Heart left ventricle (tissue), 13 donors: ENCODE data around the gene KRT15.

Source experiments
- POLR2A ChIP-seq, 2 donors: fragments of 450-650 bp; IDR thresholded peaks; one replicate each; pipeline ENCODE4 v1.6.1; 2017; ENCODE audit warnings: antibody characterized with exemption in 2 of 2, mild to moderate bottlenecking in 2 of 2, moderate library complexity in 2 of 2
- TF ChIP-seq, protein P1 (sequence below), 12 donors: fragments of 200-600 bp; sonication (generic) in 4 of 12; IDR thresholded peaks; one replicate each; pipeline versions ENCODE4 v1.5.0 to v1.8.0; 2018 to 2022; ENCODE audit warnings: antibody characterized with exemption in 12 of 12, mild to moderate bottlenecking in 5 of 12
- donor health status: ischemic (EF 13 %, LVEDD 7.1; RV severe dilation, severe dysfunction).
- donor health status: DM: no; HTN: yes; CAD: no.
- donor health status: DM: no; HTN: no; CAD: no.
- donor health status: ischemic (EF 25% LVEDD 6.9; RV normal size, moderate dysfunction).
- donor health status: ischemic (EF 25% LVEDD 5.7; RV mildly dilated, moderate dysfunction).
- donor health status: ischemic (EF 35%, LVEDD 5.7; RV mildly dilated, moderate dysfunction).
- donor health status: nonischemic (EF 11% LVEDD 7.7; RV severe dilation, severe dysfunction).
- donor health status: DM: yes; HTN: yes; CAD: no.
- donor health status: PGD.
- donor health status: ischemic (EF 29% LVEDD 5.4; RV normal size, mild dysfunction).
- donor health status: nonischemic (EF 23%, LVEDD 6.1; RV moderate dilation, normal function).

- TF ChIP-seq POLR2A (IDR thresholded peaks at IDR 0.05): no peak
- TF ChIP-seq, protein P1, sequence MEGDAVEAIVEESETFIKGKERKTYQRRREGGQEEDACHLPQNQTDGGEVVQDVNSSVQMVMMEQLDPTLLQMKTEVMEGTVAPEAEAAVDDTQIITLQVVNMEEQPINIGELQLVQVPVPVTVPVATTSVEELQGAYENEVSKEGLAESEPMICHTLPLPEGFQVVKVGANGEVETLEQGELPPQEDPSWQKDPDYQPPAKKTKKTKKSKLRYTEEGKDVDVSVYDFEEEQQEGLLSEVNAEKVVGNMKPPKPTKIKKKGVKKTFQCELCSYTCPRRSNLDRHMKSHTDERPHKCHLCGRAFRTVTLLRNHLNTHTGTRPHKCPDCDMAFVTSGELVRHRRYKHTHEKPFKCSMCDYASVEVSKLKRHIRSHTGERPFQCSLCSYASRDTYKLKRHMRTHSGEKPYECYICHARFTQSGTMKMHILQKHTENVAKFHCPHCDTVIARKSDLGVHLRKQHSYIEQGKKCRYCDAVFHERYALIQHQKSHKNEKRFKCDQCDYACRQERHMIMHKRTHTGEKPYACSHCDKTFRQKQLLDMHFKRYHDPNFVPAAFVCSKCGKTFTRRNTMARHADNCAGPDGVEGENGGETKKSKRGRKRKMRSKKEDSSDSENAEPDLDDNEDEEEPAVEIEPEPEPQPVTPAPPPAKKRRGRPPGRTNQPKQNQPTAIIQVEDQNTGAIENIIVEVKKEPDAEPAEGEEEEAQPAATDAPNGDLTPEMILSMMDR (IDR thresholded peaks at IDR 0.05): no peak
Observed at GRCh38 chr17:41498276-41498675, 20.4 kb downstream of the KRT15 start.
